HG03354 (cell line): ENCODE results near the gene DNAH12.

Source experiments
- ATAC-seq: cut with Tn5 transposase; IDR thresholded peaks from one replicate; pipeline ENCODE4 v1.9.1; 2021; ENCODE audit warnings: mild to moderate bottlenecking; ENCODE audit not compliant: unreplicated experiment, poor library complexity, severe bottlenecking

DNAH12 gene

GRCh38 chr3:57544181-57545125 is at the start of gene DNAH12:
TSS of gene DNAH12 (minus strand) at chr3:57544344. CDS start at chr3:57542870, 1,474 bp downstream.
- no peak for ATAC-seq

- ATAC-seq: no peak
Measured at GRCh38 chr3:57592306-57592705, 48.2 kb upstream of the DNAH12 start.

GRCh38 chr3:57587905-57588304 is 43.8 kb upstream of the DNAH12 start:
- ATAC-seq: no peak

GRCh38 chr3:57586778-57587177 is 42.6 kb upstream of the DNAH12 start:
- ATAC-seq: no peak

GRCh38 chr3:57583544-57583943 is 39.4 kb upstream of the DNAH12 start:
- no peak for ATAC-seq

- ATAC-seq: no peak
Measured at GRCh38 chr3:57582474-57583168, 38.5 kb upstream of the DNAH12 start.

- no peak for ATAC-seq
Measured at GRCh38 chr3:57577801-57578200, 33.7 kb upstream of the DNAH12 start.

- no peak for ATAC-seq
Measured at GRCh38 chr3:57575966-57576626, 32.0 kb upstream of the DNAH12 start.

GRCh38 chr3:57572096-57572495 is 28.0 kb upstream of the DNAH12 start:
- no peak for ATAC-seq

- no peak for ATAC-seq
Measured at GRCh38 chr3:57570878-57571277, 26.7 kb upstream of the DNAH12 start.

- no peak for ATAC-seq
Measured at GRCh38 chr3:57569859-57570450, 25.8 kb upstream of the DNAH12 start.

- ATAC-seq: no peak
Measured at GRCh38 chr3:57559526-57559925, 15.4 kb upstream of the DNAH12 start.

GRCh38 chr3:57557085-57557537 is 13.0 kb upstream of the DNAH12 start:
- ATAC-seq: peak; percentile 24

GRCh38 chr3:57556459-57557084 is 12.4 kb upstream of the DNAH12 start:
- ATAC-seq: peak; percentile 43

- ATAC-seq: peak; percentile 90
Measured at GRCh38 chr3:57555738-57556458, 11.8 kb upstream of the DNAH12 start, which contains the start of gene PDE12. TSS of gene PDE12 (plus strand) at chr3:57556274. CDS start at chr3:57556380, 106 bp downstream.

- no peak for ATAC-seq
Measured at GRCh38 chr3:57555306-57555705, 11.2 kb upstream of the DNAH12 start.

- no peak for ATAC-seq
Measured at GRCh38 chr3:57546616-57547015, 2.5 kb upstream of the DNAH12 start.

GRCh38 chr3:57545636-57546268 is 1.6 kb upstream of the DNAH12 start:
- ATAC-seq: no peak
